ENCODE measurements around the gene TVP23C. TPM values are rescaled to one million over a fixed set of nuclear protein-coding genes. Genes with fewer than 3 reads are reported as not detected.

TVP23C gene
- total RNA-seq, 2 donors from 2014 or later = 26.9 to 55.9 TPM

DNA sequence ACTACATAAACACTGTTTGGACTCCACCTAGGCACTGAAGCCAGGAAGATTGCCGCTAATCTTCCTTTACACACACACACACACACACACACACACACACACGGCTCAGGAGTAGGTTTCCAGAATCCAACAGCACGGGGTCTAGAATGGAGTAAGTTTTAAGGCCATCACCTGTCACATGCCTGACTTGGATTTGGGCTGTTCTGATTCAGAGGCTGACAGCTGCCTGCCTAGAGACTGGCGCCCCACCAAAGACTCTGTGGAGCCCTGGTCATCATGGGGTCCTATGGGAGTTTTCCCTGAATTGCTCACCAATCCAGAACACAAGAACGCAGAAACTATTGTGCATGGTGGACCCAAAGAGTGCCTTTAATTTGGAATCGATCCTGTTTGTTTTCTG lies 106.8 kb downstream of the TVP23C start:
- DNase-seq (ENCODE audit: low spot score) = no peak
- Mint-ChIP-seq H3K27ac (no peak overlapping the region), H3K9me3 (no peaks in the 10 kb centered on the region), H3K4me1 (ENCODE audit: low read depth in 2 of 2) (peaks cover 0 to 5% of the 10 kb centered on the region in 2 donors), H3K27me3 (no peaks in the 10 kb centered on the region), H3K36me3 (peaks cover 18% of the 10 kb centered on the region), H3K4me3 (no peak overlapping the region)
- no peak for ATAC-seq

DNA sequence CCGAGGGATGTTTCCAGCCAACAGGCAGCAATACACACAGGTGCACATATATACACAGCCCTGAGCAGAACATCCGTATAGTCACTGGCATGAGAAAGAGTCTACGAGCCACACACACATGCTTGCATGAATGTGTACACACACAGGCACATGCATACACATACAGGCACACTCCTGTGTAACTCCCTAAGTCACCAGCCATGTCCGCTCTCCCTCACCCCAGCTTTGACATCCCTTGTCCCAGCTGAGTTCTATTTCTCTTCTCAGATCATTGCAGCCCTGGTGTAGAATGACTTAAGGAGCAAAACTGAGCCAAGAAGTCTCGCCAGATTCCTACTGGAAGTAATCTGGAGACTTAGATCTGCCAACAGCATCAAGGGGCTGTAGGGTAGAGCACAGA lies 108.9 kb downstream of the TVP23C start:
- peaks cover 18% of the 10 kb centered on the region for H3K36me3 Mint-ChIP-seq
- H3K4me3 Mint-ChIP-seq = no peak overlapping the region
- peaks cover 0 to 2% of the 10 kb centered on the region in 2 donors for H3K4me1 Mint-ChIP-seq (ENCODE audit: low read depth in 2 of 2)
- no peaks in the 10 kb centered on the region for H3K9me3 Mint-ChIP-seq
- DNase-seq (ENCODE audit: low spot score) = no peak
- no peak for ATAC-seq
- no peak overlapping the region for H3K27ac Mint-ChIP-seq
- H3K27me3 Mint-ChIP-seq = no peaks in the 10 kb centered on the region

DNA sequence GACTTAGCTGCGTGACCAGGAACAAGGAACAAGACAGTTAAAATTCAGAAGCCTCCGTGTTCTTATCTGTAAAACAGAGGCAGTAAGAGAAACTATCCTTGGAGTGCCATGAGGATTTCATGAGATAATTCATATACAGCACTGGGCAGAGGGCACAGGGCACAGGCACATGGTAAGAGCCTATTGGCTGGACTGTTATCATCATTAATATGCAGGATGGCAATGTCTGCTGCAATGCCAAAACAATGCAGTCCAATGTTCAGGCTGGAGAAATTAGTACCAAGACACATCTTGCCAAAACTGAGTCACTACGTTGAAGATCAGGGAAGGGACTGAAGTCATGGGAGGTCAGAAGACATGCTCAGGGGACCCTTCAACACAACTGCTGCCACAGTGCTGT lies 109.5 kb downstream of the TVP23C start:
- Mint-ChIP-seq H3K27me3 (no peaks in the 10 kb centered on the region), H3K27ac (no peak overlapping the region), H3K36me3 (peaks cover 18% of the 10 kb centered on the region), H3K4me1 (ENCODE audit: low read depth in 2 of 2) (peaks cover 0 to 2% of the 10 kb centered on the region in 2 donors), H3K9me3 (no peaks in the 10 kb centered on the region), H3K4me3 (no peak overlapping the region)
- no peak for DNase-seq (ENCODE audit: low spot score)
- ATAC-seq = no peak

DNA sequence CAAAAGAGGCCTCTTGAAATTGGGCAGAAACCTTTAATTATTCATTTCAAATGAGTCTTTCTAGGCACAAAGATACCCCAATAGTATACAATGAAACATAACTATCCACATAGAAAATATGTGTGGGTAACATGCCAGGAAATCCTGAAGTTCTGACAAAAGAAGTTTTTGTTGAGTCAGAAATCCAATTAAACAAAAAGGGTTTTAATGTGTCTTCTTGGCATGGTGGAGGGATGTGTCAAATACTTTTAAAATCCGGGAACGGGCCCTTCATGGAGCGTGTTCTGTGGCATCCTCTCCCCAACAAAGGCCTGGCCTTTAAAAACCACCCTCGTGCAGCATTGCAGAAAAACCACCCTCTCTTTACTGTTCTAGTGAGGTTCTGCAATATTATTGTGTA lies 110.0 kb downstream of the TVP23C start:
- H3K4me1 Mint-ChIP-seq (ENCODE audit: low read depth in 2 of 2) = peaks cover 0 to 2% of the 10 kb centered on the region in 2 donors
- H3K4me3 Mint-ChIP-seq = no peak overlapping the region
- no peak for ATAC-seq
- no peaks in the 10 kb centered on the region for H3K9me3 Mint-ChIP-seq
- peaks cover 18% of the 10 kb centered on the region for H3K36me3 Mint-ChIP-seq
- DNase-seq (ENCODE audit: low spot score) = no peak
- H3K27ac Mint-ChIP-seq = no peak overlapping the region
- no peaks in the 10 kb centered on the region for H3K27me3 Mint-ChIP-seq

- Mint-ChIP-seq H3K4me3 (no peak overlapping the region), H3K9me3 (no peaks in the 10 kb centered on the region), H3K36me3 (peaks cover 18% of the 10 kb centered on the region), H3K27me3 (no peaks in the 10 kb centered on the region), H3K27ac (no peak overlapping the region), H3K4me1 (ENCODE audit: low read depth in 2 of 2) (peaks cover 0 to 2% of the 10 kb centered on the region in 2 donors)
- ATAC-seq = no peak
- DNase-seq (ENCODE audit: low spot score) = no peak
Observed at GRCh38 chr17:15452746-15453145, 110.5 kb downstream of the TVP23C start.

Other genes with a start within 250 kb of the TVP23C start
- under 1 TPM; 0.57 to 0.95 TPM for gene TEKT3, start 221.9 kb downstream of the TVP23C start, total RNA-seq
- 10 to 100 TPM in 1 of 2 donors, 1 to 10 TPM in 1; 8.3 to 34.0 TPM for gene CDRT4, start 95.9 kb downstream of the TVP23C start, total RNA-seq
- gene FBXW10B, start 56.2 kb upstream of the TVP23C start, total RNA-seq = 1 to 10 TPM; 2.0 TPM
- gene TRIM16, start 120.8 kb upstream of the TVP23C start, total RNA-seq = 10 to 100 TPM in 1 of 2 donors, 1 to 10 TPM in 1; 6.1 to 15.1 TPM
- 10 to 100 TPM; 25.5 to 25.9 TPM for gene ZNF286A, start 136.3 kb upstream of the TVP23C start, total RNA-seq
- not detected for gene TBC1D26, start 168.8 kb upstream of the TVP23C start, total RNA-seq

Data from natural killer cell treated with Interleukin-12 subunit alpha and Interleukin-12 subunit beta and Interleukin-15 and Interleukin-18, amount 100 ng/mL, for 72 hours (primary cell).